Stimulated activated CD8-positive, alpha-beta memory T cell treated with anti-CD3 and anti-CD28 coated beads, Interleukin-12 subunit alpha, Interleukin-12 subunit beta, amount 100 ng/mL, for 1 hour (primary cell): ENCODE results near the gene RTN3.
"Not testable (repeated sequence)": the region's sequence is repeated elsewhere in the genome, so short reads cannot be mapped to it uniquely, and the experiment has no call there.

Source experiments
- DNase-seq: peaks from one replicate; pipeline ENCODE4 v3.0.0-alpha.2; 2020; ENCODE audit warnings: low read depth

Gene RTN3

DNA sequence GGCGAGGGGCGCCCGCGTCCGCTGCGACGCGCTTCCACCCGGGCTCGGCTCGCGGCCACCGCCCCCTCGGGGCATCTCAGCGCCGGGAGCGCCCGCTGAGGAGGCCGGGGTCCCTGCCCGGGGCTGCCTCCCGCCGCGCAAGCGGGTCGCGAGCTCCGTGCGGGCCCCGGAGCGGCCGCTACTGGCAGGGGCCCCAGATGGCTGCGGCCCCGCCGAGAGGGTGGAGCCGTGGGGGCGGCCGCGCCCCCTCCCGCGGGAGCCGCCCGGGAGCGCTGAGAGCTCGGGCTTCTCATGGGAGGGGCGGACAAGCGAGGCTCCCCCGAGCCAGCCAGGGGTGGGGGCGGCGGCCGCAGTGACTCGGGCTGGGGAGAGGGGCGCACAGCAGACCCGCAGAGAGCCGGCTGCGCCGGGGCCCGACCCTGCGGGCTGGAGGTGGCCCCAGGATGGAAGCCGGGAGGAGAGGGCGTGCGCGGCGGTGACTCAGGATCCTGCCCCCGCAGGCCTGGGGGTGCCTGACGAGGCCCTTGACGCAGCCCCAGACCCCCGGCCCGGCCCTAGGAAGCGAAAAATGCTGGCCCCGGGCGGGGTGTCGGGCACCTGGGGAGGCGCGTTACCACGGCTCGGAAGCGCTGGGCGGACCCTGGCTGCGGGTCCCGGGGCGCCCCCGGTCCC is 87.9 kb downstream of the RTN3 start:
- no peak for DNase-seq

DNA sequence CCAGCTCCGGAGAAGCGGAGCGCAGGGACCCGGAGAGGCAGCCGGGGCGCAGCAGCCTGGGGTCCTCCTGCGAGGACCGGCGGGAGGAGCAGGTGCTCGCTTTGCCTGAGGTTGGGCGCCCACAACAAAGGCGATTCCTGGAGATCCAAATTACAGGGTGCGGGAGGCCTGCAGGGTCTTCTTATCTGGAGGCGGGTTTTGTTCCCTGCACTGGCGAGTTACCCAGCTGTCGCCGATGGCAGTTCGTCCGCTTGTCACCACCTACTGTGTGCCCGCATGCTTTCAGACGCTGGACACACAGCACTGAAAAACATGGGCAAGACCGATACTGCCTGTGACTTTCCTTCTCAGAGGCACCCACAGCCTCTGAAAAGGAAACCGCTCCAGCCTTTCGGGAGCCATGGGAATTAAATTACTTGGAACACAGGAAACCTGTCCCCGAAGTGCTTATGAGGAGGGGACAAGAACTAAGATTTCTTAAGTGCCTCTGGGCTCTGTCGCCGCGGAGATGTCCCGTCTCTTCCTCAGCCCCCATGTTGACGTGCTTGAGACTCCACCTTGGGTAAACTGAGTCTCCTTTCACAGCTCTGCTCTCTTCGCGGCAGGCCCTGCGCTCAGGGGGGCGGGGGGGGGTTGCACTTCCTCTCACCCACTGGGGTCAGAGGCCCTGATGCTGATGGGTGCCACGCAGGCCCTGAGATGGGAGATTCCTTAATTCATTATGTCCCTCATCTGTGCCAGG is 88.6 kb downstream of the RTN3 start:
- DNase-seq, result no peak

DNA sequence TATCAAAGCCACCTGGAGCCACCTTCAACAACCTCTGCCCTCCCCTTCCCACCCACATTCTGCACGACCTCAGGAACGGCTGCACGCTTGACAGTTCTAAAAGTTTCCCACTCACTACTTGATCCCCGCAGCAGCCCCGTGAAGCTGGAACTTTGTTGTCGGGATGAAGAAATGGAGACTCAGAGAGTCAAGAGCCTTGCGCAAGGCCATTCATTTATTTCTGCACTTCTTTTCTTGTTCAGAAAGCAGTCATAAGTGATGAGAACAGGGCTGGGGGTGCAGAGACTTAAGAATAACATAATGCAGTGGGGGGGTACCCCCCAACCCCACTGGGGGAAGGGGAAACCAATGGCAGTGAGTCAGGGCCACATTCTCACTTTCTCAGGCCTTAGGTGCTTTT is 89.5 kb downstream of the RTN3 start:
- DNase-seq, result no peak

DNA sequence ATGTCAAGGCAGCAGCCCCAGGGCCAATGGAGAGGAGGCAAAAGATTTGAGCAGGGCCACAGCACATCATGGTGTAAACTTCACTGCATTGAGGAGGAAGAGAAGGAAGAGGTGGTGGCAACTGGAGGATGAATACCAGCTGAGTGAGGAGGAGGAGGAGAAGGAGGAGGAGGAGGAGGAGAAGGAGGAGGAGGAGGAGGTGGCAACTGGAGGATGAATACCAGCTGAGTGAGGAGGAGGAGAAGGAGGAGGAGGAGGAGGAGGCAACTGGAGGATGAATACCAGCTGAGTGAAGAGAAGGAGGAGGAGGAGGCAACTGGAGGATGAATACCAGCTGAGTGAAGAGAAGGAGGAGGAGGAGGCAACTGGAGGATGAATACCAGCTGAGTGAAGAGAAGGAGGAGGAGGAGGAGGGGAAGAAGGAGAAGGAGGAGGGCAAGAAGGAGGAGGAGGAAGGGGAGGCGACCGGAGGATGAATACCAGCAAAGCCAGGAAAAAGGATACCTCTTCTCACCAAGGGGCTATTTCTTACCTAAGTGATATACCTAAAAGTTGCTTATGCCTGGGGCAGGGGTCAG is 90.5 kb downstream of the RTN3 start:
- not testable (repeated sequence) for DNase-seq

DNA sequence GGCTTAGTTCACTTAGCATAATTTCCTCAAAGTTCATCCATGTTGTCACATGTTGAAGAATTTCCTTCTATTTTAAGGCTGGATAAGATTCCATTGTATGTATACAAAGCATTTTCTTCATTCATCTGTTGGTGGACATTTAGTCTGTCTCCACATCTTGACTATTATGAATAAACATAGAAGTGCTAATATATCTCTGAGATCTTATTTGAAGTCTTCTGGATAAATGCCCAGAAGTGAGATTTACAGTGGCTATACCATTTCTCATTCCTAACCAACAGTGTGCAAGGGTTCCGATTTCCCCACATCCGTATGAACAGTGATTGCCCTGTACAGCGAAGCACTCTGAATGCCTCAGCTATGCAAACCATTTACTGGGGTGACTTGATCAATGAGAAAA is 93.9 kb downstream of the RTN3 start:
- DNase-seq, result no peak

DNA sequence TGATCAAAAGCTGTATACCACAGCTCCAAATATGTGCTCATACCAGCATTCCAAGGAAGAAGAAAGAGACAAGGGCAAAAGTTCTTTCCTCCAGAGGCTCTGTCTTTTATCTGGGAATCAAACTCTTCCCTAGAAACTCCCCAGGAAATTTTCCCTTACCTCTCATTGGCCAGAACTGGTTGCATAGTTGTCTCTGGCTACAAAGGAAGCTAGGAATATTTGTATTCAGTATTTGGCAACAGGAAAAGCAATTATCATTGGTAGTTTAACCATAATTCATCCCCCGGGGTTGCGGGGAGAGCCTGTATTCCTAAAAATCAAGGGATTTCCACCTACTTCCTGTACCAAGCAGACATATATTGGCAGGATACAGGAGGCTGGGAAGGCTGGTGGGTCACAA is 97.7 kb downstream of the RTN3 start:
- DNase-seq, result no peak

DNA sequence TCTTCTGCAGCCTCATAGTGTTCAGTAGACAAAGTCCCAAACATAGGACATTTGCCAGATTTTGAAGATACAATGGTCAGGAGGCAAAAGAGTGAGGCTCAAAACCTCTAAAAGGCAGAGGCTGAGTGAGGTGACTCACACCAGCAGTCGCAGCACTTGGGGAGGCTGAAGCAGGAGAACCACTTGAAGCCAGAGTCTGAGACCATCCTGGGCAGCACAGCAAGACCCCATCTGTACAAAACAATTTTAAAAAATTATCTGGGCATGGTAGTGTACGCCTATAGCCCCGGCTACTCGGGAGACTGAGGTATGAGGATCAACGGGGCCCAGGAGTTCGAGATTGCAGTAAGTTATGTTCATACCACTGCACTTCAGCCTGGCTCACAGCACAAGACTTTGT is 101.4 kb downstream of the RTN3 start:
- no peak for DNase-seq

DNA sequence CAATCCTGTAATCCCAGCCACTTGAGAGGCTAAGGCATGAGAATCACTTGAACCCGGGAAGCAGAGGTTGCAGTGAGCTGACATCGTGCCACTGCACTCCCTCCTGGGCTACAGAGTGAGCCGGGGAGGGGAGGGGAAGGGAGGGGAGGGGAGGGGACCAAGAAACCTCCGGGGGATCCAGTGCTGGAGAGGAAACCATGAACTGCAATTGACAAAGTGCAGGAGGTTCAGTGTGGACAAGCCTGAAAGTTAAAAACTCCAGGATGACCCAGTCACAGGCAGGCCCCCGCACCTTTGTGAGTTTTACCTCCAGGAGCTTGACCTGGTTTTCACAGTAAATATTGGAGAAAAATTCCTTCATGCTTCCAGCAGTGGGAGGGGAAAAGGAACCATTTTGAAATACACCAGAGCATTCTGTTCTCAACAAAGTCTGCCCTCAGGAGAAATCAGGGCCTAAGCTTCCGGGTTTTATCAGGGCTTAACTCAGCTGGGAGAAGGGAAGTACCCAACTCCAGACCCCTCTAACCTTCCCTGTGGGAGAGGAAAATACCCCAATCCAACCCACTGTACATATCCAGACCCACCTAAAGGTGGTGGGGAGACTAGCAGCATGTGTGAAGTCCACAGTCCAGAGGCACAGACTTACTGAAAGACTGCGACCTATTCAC is 102.8 kb downstream of the RTN3 start:
- no peak for DNase-seq

DNA sequence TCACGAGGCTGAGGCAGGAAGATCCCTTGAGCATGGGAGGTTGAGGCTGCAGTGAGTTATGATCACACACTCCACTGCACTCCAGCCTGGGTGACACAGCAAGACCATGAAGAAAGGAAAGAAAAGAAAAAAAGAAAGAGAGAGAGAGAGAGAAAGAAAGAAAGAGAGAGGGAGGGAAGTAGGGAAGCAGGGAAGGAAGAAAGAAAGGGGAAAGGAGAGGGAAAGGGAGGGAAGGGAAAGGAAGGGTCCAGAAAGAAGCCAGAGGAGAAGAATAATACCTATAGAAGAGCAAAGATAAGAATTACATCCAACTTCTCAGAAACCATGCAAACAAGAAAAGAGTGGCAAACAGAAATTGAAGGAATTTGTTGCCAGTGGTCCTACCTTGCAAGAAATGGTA is 104.5 kb downstream of the RTN3 start:
- DNase-seq, result no peak

DNA sequence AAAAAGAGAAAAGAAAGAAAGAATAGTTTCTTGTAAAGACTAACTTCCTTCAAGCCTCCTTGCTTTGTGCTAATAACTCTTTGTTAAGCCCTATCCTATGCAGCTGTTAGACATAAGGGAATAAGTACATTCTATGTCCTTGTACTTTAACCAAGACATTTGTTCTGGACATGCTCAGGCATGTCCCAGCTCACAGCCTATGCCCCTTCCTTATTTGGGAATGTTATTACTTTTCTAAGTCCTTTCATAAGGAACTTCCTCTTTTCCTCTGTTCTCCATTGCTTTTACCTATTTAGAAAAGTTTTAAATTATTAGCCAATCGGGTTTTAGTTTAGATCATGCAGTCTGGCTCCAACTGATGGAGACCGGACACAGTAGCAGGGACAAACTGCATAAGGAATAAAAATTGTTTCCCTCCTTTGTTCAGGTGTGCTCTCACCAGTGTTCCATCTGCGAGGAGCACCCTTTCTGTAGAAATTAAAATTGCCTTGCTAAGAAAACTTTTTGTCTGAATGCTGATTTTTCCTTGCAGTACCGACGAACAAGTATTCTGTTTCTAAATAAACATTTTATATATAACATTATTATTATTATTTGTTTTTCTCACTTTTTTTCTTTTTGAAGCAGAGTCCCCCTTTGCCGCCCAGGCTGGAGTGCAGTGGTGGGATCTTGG is 110.3 kb downstream of the RTN3 start:
- DNase-seq, result no peak

DNA sequence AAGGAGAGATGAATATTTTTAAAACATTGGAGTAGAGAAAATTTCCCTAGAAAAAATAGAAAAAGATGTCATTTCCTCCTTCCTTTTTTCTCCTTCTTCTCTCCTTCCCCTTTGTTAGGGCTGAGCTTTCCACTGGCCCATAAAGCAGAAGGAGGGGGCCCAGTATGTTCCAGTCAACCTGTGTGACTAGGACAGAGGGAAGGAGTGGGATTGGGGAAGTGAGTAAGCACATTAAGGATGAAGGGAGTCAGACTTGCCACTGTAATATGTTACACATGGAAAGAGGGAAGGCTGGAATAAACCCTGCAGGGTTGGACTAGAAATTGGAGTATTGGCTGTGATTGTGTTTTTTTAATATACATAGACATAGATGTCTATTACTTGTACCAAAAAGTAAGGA is 111.9 kb downstream of the RTN3 start:
- no peak for DNase-seq

DNA sequence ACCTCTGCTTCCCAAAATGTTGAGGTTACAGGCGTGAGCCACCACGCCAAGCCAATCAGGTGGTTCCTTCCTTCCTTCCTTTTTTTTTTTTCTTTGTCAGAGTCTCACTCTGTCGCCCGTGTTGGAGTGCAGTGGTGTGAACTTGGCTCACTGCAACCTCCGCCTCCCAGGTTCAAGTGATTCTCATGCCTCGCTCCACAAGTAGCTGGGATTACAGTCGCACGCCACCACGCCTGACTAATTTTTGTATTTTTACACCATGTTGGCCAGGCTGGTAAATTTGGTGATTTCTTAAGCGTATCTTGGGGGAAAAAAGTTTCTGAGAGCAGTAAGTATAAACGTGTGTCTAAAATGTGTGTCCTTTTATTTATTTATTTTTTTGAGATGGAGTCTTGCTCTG is 113.8 kb downstream of the RTN3 start:
- DNase-seq, result no peak

DNA sequence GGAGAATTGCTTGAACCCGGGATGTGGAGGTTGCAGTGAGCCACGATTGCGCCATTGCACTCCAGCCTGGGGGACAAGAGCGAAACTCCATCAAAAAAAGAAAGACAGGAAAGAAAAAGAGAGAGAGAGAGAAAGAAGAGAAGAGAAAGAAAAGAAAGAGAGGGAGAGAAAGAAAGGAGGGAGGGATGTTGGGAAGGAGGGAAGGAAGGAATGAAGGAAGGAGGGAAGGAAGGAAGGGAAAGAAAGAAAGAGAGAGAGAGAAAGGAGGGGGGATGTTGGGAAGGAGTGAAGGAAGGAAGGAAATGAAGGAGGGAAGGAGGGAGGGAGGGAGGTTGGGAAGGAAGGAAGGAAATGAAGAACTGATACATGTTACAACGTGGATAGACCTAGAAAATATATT is 119.6 kb downstream of the RTN3 start:
- no peak for DNase-seq

DNA sequence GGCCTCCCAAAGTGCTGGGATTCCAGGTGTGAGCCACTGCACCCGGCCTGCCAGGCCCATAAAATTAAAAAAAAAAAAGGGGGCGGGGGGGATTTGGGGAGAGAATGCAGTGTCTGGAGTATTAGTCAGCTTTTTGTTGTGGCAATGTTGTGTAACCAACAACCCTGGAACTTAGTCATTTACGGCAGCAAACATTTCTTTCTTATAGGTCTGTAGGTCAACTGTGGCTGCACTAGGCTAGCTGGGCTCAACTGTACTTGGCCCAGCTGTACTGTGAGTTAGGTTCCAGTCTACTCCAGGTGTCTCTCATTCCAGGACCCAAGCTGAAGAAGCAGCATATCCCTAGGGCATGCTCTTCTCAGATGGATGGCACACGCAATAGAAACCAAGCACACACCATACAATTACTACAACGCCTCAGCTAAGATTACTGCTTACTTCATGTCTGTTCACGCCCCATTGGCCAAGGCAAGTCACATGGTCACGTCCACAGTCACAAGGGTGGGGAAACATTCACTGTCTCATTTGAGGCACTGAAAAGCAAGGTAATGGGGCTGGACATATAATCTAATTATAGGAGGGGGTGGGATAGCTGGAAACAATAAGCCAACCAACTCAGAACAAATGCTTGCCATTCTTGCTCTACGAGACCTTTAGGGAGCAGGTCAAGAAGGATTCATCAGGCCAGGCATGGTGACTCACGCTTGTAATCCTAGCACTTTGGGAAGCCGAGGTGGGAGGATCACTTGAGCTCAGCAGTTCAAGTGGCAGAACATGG is 121.5 kb downstream of the RTN3 start:
- DNase-seq, result no peak

DNA sequence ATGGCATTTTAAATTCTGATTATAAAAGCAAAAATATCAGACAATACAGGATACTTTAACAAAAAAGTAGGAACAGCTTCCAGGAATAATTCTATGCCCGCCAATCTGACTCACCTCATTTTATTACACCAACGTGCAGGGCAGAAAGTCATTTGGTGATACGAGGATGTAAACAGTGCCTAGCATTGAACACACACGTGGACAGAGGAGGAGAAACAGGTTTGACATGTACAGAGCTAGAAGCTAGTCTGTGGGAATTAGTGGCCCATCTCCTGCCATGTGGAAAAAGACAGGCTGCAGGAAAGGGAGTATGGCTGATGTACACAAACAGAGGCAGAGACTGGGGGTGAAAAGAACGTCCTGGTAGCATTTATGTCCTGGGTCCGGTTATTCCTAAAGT is 123.0 kb downstream of the RTN3 start:
- no peak for DNase-seq

DNA sequence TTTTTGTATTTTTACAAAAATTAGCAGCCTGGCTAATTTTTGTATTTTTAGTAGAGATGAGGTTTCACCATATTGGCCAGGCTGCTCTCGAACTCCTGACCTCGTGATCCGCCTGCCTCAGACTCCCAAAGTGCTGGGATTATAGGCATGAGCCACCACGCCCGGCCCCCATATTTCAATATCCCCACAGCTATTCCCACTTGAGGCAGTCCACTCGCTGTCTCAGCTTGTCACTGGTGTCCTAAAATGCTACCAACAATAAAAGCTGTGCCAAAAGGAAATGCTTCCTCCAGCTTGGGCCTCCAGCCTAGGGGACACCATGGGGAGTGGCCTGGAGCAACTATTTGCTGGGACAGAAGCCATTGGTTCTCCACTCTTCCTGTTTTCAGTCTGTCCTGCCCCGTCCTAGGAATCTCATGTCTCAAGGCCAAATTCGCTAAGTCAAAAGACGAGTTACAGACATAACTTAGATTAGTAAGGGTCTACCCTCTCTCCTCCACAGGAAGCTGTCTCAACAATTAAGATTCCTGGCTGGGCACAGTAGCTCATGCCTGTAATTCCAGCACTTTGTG is 124.6 kb downstream of the RTN3 start:
- DNase-seq, result no peak
